ENCODE data around the gene FSTL3.

FSTL3 gene

GRCh38 chr19:652467-653389 is 23.5 kb upstream of the FSTL3 start:
- Mint-ChIP-seq H3K27me3 (no peaks in the 10 kb centered on the region), H3K36me3 (ENCODE audit: low read depth) (peaks cover 31% of the 10 kb centered on the region), H3K4me1 (ENCODE audit: low read depth) (peaks cover 27% of the 10 kb centered on the region), H3K27ac (no peak overlapping the region), H3K4me3 (no peak overlapping the region), H3K9me3 (no peaks in the 10 kb centered on the region)

GRCh38 chr19:653425-653824 is 22.8 kb upstream of the FSTL3 start:
- H3K27me3 Mint-ChIP-seq, result no peaks in the 10 kb centered on the region
- peaks cover 31% of the 10 kb centered on the region for H3K36me3 Mint-ChIP-seq (ENCODE audit: low read depth)
- H3K27ac Mint-ChIP-seq, result no peak overlapping the region
- no peak overlapping the region for H3K4me3 Mint-ChIP-seq
- peaks cover 28% of the 10 kb centered on the region for H3K4me1 Mint-ChIP-seq (ENCODE audit: low read depth)
- H3K9me3 Mint-ChIP-seq, result no peaks in the 10 kb centered on the region

GRCh38 chr19:655691-656090 is 20.5 kb upstream of the FSTL3 start:
- H3K9me3 Mint-ChIP-seq, result no peaks in the 10 kb centered on the region
- H3K27me3 Mint-ChIP-seq, result no peaks in the 10 kb centered on the region
- peaks cover 35% of the 10 kb centered on the region for H3K36me3 Mint-ChIP-seq (ENCODE audit: low read depth)
- no peak overlapping the region for H3K4me3 Mint-ChIP-seq
- H3K4me1 Mint-ChIP-seq (ENCODE audit: low read depth), result peaks cover 48% of the 10 kb centered on the region
- peak overlapping the region; percentile 14 for H3K27ac Mint-ChIP-seq

GRCh38 chr19:656751-657559 is 19.2 kb upstream of the FSTL3 start:
- Mint-ChIP-seq H3K27ac (no peak overlapping the region), H3K9me3 (no peaks in the 10 kb centered on the region), H3K4me1 (ENCODE audit: low read depth) (peaks cover 52% of the 10 kb centered on the region), H3K27me3 (no peaks in the 10 kb centered on the region), H3K36me3 (ENCODE audit: low read depth) (peaks cover 46% of the 10 kb centered on the region), H3K4me3 (no peak overlapping the region)

- H3K9me3 Mint-ChIP-seq, result no peaks in the 10 kb centered on the region
- H3K4me3 Mint-ChIP-seq, result no peak overlapping the region
- peaks cover 47% of the 10 kb centered on the region for H3K36me3 Mint-ChIP-seq (ENCODE audit: low read depth)
These were observed 18.6 kb upstream of the FSTL3 start for GRCh38 chr19:657611-658010.

GRCh38 chr19:658059-658839 is 17.9 kb upstream of the FSTL3 start:
- no peaks in the 10 kb centered on the region for H3K27me3 Mint-ChIP-seq
- H3K27ac Mint-ChIP-seq, result peak overlapping the region; percentile 55
- H3K9me3 Mint-ChIP-seq, result no peaks in the 10 kb centered on the region
- peaks cover 47% of the 10 kb centered on the region for H3K36me3 Mint-ChIP-seq (ENCODE audit: low read depth)
- H3K4me1 Mint-ChIP-seq (ENCODE audit: low read depth), result peaks cover 52% of the 10 kb centered on the region
- H3K4me3 Mint-ChIP-seq, result no peak overlapping the region

More at GRCh38 chr19:657611-658010, 18.6 kb upstream of the FSTL3 start:
- Mint-ChIP-seq H3K4me1 (ENCODE audit: low read depth) (peaks cover 52% of the 10 kb centered on the region), H3K27me3 (no peaks in the 10 kb centered on the region), H3K27ac (no peak overlapping the region)

GRCh38 chr19:658916-659839 is 17.0 kb upstream of the FSTL3 start:
- peaks cover 59% of the 10 kb centered on the region for H3K4me1 Mint-ChIP-seq (ENCODE audit: low read depth)
- no peaks in the 10 kb centered on the region for H3K9me3 Mint-ChIP-seq
- H3K36me3 Mint-ChIP-seq (ENCODE audit: low read depth), result peaks cover 38% of the 10 kb centered on the region
- peak overlapping the region; percentile 95 for H3K27ac Mint-ChIP-seq
- H3K27me3 Mint-ChIP-seq, result no peaks in the 10 kb centered on the region
- H3K4me3 Mint-ChIP-seq, result peak overlapping the region; percentile 92

GRCh38 chr19:660793-661426 is 15.3 kb upstream of the FSTL3 start:
- peak overlapping the region; percentile 95 for H3K27ac Mint-ChIP-seq
- H3K9me3 Mint-ChIP-seq, result no peaks in the 10 kb centered on the region
- H3K4me1 Mint-ChIP-seq (ENCODE audit: low read depth), result peaks cover 54% of the 10 kb centered on the region
- peak overlapping the region; percentile 92 for H3K4me3 Mint-ChIP-seq
- H3K27me3 Mint-ChIP-seq, result no peaks in the 10 kb centered on the region
- H3K36me3 Mint-ChIP-seq (ENCODE audit: low read depth), result peaks cover 26% of the 10 kb centered on the region

- Mint-ChIP-seq H3K4me1 (ENCODE audit: low read depth) (peaks cover 47% of the 10 kb centered on the region), H3K27me3 (no peaks in the 10 kb centered on the region), H3K36me3 (ENCODE audit: low read depth) (peaks cover 22% of the 10 kb centered on the region), H3K27ac (peak overlapping the region; percentile 95), H3K4me3 (peak overlapping the region; percentile 92), H3K9me3 (no peaks in the 10 kb centered on the region)
These were observed 14.6 kb upstream of the FSTL3 start for GRCh38 chr19:661427-662196.

- Mint-ChIP-seq H3K27me3 (no peaks in the 10 kb centered on the region), H3K4me1 (ENCODE audit: low read depth) (peaks cover 42% of the 10 kb centered on the region), H3K27ac (peak overlapping the region; percentile 95), H3K36me3 (ENCODE audit: low read depth) (peaks cover 22% of the 10 kb centered on the region), H3K4me3 (peak overlapping the region; percentile 92), H3K9me3 (no peaks in the 10 kb centered on the region)
These were observed 13.8 kb upstream of the FSTL3 start for GRCh38 chr19:662207-662961.

- H3K4me3 Mint-ChIP-seq, result peak within 1 kb of the TSS; percentile 92
- H3K27ac Mint-ChIP-seq, result peak within 1 kb of the TSS; percentile 95
- H3K36me3 Mint-ChIP-seq (ENCODE audit: low read depth), result peaks cover 22% of the 10 kb centered on the region
- H3K4me1 Mint-ChIP-seq (ENCODE audit: low read depth), result peaks cover 40% of the 10 kb centered on the region
- no peaks in the 10 kb centered on the region for H3K27me3 Mint-ChIP-seq
- H3K9me3 Mint-ChIP-seq, result no peaks in the 10 kb centered on the region
These were observed 13.1 kb upstream of the FSTL3 start, which contains the start of gene RNF126 for GRCh38 chr19:662962-663681. Gene RNF126, minus strand, starts transcription at chr19:663214. Its CDS starts 93 bp downstream, at chr19:663121.

GRCh38 chr19:663682-664117 is 12.5 kb upstream of the FSTL3 start:
- H3K4me3 Mint-ChIP-seq, result peak overlapping the region; percentile 82
- peaks cover 22% of the 10 kb centered on the region for H3K36me3 Mint-ChIP-seq (ENCODE audit: low read depth)
- H3K27ac Mint-ChIP-seq, result peak overlapping the region; percentile 74
- H3K27me3 Mint-ChIP-seq, result peaks cover 4% of the 10 kb centered on the region
- H3K4me1 Mint-ChIP-seq (ENCODE audit: low read depth), result peaks cover 36% of the 10 kb centered on the region
- no peaks in the 10 kb centered on the region for H3K9me3 Mint-ChIP-seq

All from stimulated activated naive CD8-positive, alpha-beta T cell treated with anti-CD3 and anti-CD28 coated beads, Interleukin-15, Interleukin-2, amounts not matched to agents 100 ng/mL and 50 ng/mL, for 24 hours (primary cell).